ENCODE measurements around the gene PASK. TPM values are rescaled to one million over a fixed set of nuclear protein-coding genes. Genes with fewer than 3 reads are reported as not detected.

The PASK gene
- total and polyA plus RNA-seq, 2 donors (not counting 1 experiment from before 2014, with no cell fraction given) = 1.0 to 1.5 TPM

DNA sequence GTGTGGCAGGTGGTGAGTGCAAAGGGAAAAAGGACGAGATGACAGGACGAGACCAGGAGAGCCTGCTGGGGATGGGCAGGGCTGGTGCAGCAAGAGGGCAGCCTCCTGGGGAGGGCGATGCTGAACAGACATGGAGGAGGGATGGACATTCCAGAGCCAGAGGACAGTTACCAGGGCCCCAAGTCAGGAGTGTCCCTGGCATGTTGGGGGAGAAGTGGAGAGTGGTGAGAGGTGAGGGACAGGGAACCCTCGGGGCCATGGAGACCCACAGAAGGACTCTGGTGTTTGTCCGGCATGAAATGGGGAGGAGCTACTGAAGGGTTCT lies 66.2 kb downstream of the PASK start:
- Histone ChIP-seq H3K9me3 (ENCODE audit: control insufficient read depth, insufficient read depth, low read depth, low read length) (no peaks in the 10 kb centered on the region), H3K27ac (ENCODE audit: insufficient read depth, low read length) (no peak overlapping the region), H3K4me1 (ENCODE audit: control insufficient read depth, extremely low read depth, insufficient read depth, low read length) (no peaks in the 10 kb centered on the region), H3K4me2 (ENCODE audit: extremely low read depth, insufficient read depth, low read length) (no peak overlapping the region), H3K27me3 (ENCODE audit: control insufficient read depth, insufficient read depth, low read length) (no peaks in the 10 kb centered on the region), H3K4me3 (replicated peaks in 1 of 4; ENCODE audit: control extremely low read depth in 1 of 4, insufficient read depth in 1 of 4, low read depth in 3 of 4, low read length in 4 of 4) (no peak overlapping the region), H3K36me3 (ENCODE audit: control insufficient read depth, insufficient read depth, low read length) (peaks cover 7% of the 10 kb centered on the region), H3K79me2 (ENCODE audit: control insufficient read depth, insufficient read depth, low read length) (no peaks in the 10 kb centered on the region), H2AFZ (ENCODE audit: low read length) (no peak overlapping the region), H4K20me1 (ENCODE audit: control insufficient read depth, extremely low read depth, insufficient read depth, low read length) (no peaks in the 10 kb centered on the region), H3K9ac (ENCODE audit: insufficient read depth, low read length) (no peak overlapping the region)
- DNase-seq (ENCODE audit: low read depth in 2 of 2) = no peak
- TF ChIP-seq, protein P1, sequence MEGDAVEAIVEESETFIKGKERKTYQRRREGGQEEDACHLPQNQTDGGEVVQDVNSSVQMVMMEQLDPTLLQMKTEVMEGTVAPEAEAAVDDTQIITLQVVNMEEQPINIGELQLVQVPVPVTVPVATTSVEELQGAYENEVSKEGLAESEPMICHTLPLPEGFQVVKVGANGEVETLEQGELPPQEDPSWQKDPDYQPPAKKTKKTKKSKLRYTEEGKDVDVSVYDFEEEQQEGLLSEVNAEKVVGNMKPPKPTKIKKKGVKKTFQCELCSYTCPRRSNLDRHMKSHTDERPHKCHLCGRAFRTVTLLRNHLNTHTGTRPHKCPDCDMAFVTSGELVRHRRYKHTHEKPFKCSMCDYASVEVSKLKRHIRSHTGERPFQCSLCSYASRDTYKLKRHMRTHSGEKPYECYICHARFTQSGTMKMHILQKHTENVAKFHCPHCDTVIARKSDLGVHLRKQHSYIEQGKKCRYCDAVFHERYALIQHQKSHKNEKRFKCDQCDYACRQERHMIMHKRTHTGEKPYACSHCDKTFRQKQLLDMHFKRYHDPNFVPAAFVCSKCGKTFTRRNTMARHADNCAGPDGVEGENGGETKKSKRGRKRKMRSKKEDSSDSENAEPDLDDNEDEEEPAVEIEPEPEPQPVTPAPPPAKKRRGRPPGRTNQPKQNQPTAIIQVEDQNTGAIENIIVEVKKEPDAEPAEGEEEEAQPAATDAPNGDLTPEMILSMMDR (conservative IDR thresholded peaks at IDR 0.05 in 1 of 2, IDR thresholded peaks at IDR 0.05 in 1 of 2; ENCODE audit: low read depth in 1 of 2, low read length in 2 of 2) = no peak

DNA sequence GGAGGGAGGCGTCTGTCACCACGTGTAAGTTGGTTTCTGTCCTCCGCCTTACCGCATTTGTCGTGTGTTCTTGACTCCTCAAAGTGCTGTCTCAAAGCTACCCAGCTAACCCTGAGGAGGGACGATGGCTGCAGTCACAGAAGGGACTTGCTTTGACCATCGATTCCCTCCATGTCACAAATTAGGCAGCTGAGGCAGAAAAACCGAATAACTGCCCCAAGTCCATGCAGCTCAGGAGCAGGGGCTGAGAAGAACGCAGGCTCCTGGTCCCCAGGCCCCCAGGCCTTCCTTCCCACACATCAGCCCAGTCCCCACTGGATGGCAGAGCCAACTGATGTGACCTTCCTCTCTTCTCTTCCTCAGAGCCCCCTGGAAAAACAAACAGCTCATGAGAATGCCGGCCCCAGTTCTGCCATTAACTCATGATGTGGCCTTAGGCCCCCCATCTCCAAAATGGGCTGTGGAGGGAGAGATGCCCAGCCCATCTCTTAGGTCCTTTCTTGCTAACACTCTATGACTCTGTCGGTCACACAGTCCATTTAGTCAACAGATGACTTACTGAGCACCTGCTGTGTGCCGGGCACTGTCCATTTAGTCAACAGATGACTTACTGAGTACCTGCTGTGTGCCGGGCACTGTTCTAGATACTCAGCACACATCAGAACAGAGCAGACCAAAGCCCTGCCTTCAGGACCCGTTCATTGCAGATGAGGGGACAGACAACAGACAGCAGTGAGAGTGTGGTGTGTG lies 66.8 kb downstream of the PASK start:
- DNase-seq (ENCODE audit: low read depth in 2 of 2) = no peak
- Histone ChIP-seq H3K27me3 (ENCODE audit: control insufficient read depth, insufficient read depth, low read length) (no peaks in the 10 kb centered on the region), H2AFZ (ENCODE audit: low read length) (no peak overlapping the region), H3K79me2 (ENCODE audit: control insufficient read depth, insufficient read depth, low read length) (no peaks in the 10 kb centered on the region), H3K9ac (ENCODE audit: insufficient read depth, low read length) (no peak overlapping the region), H3K27ac (ENCODE audit: insufficient read depth, low read length) (no peak overlapping the region), H4K20me1 (ENCODE audit: control insufficient read depth, extremely low read depth, insufficient read depth, low read length) (no peaks in the 10 kb centered on the region), H3K4me1 (ENCODE audit: control insufficient read depth, extremely low read depth, insufficient read depth, low read length) (no peaks in the 10 kb centered on the region), H3K4me2 (ENCODE audit: extremely low read depth, insufficient read depth, low read length) (no peak overlapping the region), H3K9me3 (ENCODE audit: control insufficient read depth, insufficient read depth, low read depth, low read length) (no peaks in the 10 kb centered on the region), H3K36me3 (ENCODE audit: control insufficient read depth, insufficient read depth, low read length) (peaks cover 2% of the 10 kb centered on the region), H3K4me3 (replicated peaks in 1 of 4; ENCODE audit: control extremely low read depth in 1 of 4, insufficient read depth in 1 of 4, low read depth in 3 of 4, low read length in 4 of 4) (no peak overlapping the region)
- TF ChIP-seq, protein P1 (conservative IDR thresholded peaks at IDR 0.05 in 1 of 2, IDR thresholded peaks at IDR 0.05 in 1 of 2; ENCODE audit: low read depth in 1 of 2, low read length in 2 of 2) = no peak
- no peak for TF ChIP-seq EZH2 (IDR thresholded peaks at IDR 0.05; ENCODE audit: low read length, missing control alignments)

DNA sequence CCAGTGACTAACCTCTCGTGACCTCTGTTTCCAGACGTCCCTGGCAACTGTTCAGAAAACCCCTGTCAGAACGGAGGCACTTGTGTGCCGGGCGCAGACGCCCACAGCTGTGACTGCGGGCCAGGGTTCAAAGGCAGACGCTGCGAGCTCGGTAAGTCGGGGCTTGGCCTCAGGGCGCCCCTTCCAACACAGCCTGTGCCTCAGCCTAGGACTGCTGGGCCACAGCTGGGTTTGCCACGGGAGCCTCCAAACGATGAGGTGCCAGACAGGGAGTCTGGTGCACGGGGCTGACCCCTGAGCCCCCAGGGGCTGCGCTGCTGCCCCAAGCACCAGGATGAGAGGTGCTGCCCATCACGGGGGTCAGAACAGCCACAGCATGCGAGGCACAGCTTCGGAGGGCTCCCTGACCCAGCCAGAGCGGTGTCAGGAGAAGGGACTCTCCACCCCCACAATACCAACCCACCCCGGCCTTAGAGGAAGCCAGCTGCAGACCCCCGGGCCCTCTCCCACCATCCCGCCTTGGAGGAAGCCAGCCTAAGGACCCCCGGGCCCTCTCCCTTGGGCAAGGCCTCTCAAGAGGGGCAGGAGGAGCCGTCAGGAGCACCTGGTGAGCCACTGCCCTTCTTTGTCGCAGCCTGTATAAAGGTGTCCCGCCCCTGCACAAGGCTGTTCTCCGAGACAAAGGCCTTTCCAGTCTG lies 67.5 kb downstream of the PASK start:
- no peak for DNase-seq (ENCODE audit: low read depth in 2 of 2)
- TF ChIP-seq, protein P1 (conservative IDR thresholded peaks at IDR 0.05 in 1 of 2, IDR thresholded peaks at IDR 0.05 in 1 of 2; ENCODE audit: low read depth in 1 of 2, low read length in 2 of 2) = no peak
- TF ChIP-seq EZH2 (IDR thresholded peaks at IDR 0.05; ENCODE audit: low read length, missing control alignments) = no peak
- Histone ChIP-seq H3K4me3 (replicated peaks in 1 of 4; ENCODE audit: control extremely low read depth in 1 of 4, insufficient read depth in 1 of 4, low read depth in 3 of 4, low read length in 4 of 4) (no peak overlapping the region), H3K4me2 (ENCODE audit: extremely low read depth, insufficient read depth, low read length) (no peak overlapping the region), H3K27ac (ENCODE audit: insufficient read depth, low read length) (no peak overlapping the region), H3K79me2 (ENCODE audit: control insufficient read depth, insufficient read depth, low read length) (no peaks in the 10 kb centered on the region), H3K27me3 (ENCODE audit: control insufficient read depth, insufficient read depth, low read length) (no peaks in the 10 kb centered on the region), H3K9ac (ENCODE audit: insufficient read depth, low read length) (no peak overlapping the region), H3K36me3 (ENCODE audit: control insufficient read depth, insufficient read depth, low read length) (no peaks in the 10 kb centered on the region), H4K20me1 (ENCODE audit: control insufficient read depth, extremely low read depth, insufficient read depth, low read length) (no peaks in the 10 kb centered on the region), H3K4me1 (ENCODE audit: control insufficient read depth, extremely low read depth, insufficient read depth, low read length) (no peaks in the 10 kb centered on the region), H2AFZ (ENCODE audit: low read length) (no peak overlapping the region), H3K9me3 (ENCODE audit: control insufficient read depth, insufficient read depth, low read depth, low read length) (no peaks in the 10 kb centered on the region)
